ENCODE data around the gene POLR3B. TPM values are rescaled to one million over a fixed set of nuclear protein-coding genes. Genes with fewer than 3 reads are reported as not detected.

The POLR3B gene
- total RNA-seq, 2 donors from 2014 or later: 9.1 to 9.2 TPM

DNA sequence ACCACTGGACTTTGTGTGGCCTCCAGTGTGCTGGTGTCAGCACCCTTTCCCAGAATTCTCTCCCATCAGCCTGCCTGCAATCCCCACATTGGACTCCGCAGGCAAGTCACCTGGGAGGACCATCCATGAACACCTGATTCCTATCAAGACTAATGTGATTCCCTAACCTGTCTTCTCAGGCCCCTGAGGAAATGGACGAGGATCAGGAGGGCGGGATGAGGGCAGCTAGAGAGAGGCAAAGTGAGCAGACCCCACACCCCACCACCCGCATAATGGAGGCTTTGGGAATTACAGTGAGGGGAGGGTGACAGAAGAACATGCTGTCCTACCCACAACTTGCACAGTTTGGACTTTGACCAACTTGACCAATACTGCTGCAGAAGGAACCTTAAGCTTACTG lies 164.4 kb downstream of the POLR3B start:
- intact Hi-C loops (cut with DNase I): no loop called here
- TF ChIP-seq, protein P1, sequence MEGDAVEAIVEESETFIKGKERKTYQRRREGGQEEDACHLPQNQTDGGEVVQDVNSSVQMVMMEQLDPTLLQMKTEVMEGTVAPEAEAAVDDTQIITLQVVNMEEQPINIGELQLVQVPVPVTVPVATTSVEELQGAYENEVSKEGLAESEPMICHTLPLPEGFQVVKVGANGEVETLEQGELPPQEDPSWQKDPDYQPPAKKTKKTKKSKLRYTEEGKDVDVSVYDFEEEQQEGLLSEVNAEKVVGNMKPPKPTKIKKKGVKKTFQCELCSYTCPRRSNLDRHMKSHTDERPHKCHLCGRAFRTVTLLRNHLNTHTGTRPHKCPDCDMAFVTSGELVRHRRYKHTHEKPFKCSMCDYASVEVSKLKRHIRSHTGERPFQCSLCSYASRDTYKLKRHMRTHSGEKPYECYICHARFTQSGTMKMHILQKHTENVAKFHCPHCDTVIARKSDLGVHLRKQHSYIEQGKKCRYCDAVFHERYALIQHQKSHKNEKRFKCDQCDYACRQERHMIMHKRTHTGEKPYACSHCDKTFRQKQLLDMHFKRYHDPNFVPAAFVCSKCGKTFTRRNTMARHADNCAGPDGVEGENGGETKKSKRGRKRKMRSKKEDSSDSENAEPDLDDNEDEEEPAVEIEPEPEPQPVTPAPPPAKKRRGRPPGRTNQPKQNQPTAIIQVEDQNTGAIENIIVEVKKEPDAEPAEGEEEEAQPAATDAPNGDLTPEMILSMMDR (IDR thresholded peaks at IDR 0.05): no peak
- no peak for TF ChIP-seq POLR2A (IDR thresholded peaks at IDR 0.05)
- Histone ChIP-seq H3K4me1 (no peaks in the 10 kb centered on the region), H3K36me3 (replicated peaks in 1 of 2; ENCODE audit: insufficient read depth in 1 of 2, low read depth in 2 of 2) (no peaks in the 10 kb centered on the region), H3K9me3 (no peaks in the 10 kb centered on the region), H3K27ac (no peak overlapping the region), H3K27me3 (no peaks in the 10 kb centered on the region), H3K4me3 (no peak overlapping the region)
- WGBS, 2 donors: 76 to 91% methylated on average over 4 of the region's 4 CpGs
- ATAC-seq: no peak
- DNase-seq: no peak

DNA sequence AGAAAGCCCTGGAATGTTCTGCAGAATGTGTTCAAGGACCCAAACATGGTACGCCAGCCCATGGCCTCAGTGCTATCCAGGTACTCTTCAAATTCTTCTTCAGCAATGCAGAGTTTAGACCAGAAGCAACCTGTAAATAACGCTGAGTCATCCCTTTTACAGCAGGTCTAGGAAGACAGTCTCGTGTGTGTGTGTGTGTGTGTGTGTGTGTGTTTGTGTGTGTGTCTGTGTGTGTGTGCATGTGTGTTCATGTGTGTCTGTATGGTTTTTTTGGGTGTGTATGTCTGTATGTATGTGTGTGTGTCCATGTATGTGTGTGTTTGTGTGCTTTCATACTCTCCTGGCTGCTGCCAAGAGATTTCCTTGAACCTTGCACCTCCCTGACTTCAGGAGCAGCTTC lies 165.2 kb downstream of the POLR3B start:
- Histone ChIP-seq H3K9me3 (no peaks in the 10 kb centered on the region), H3K36me3 (replicated peaks in 1 of 2; ENCODE audit: insufficient read depth in 1 of 2, low read depth in 2 of 2) (no peaks in the 10 kb centered on the region), H3K27me3 (no peaks in the 10 kb centered on the region), H3K27ac (no peak overlapping the region), H3K4me3 (no peak overlapping the region), H3K4me1 (no peaks in the 10 kb centered on the region)
- ATAC-seq: no peak
- 73 to 90% methylated on average over 2 to 3 of the region's 3 CpGs for WGBS, 2 donors
- no peak for DNase-seq
- no peak for TF ChIP-seq POLR2A (IDR thresholded peaks at IDR 0.05)
- TF ChIP-seq, protein P1 (IDR thresholded peaks at IDR 0.05): no peak
- intact Hi-C loops (cut with DNase I): no loop called here

DNA sequence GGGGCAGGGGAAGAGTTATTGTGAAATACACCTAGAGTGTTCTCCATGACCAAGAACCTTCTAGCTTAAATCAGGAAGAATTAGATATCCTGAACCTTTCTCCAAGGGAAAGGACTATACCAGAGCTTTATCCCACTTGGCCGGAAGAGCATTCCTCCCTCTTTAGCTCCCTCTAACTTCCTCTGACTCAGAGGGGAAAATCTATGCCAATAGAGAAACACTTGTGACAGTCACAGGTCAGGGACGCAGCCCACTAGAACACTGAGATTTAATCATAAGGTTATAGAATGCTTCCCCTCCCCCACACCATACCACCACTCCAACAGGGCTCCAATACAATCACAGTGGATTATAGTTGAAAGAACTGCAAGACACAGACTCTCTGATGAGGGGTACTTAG lies 169.8 kb downstream of the POLR3B start:
- H3K4me3 ChIP-seq: no peak overlapping the region
- no peaks in the 10 kb centered on the region for H3K4me1 ChIP-seq
- ATAC-seq: no peak
- H3K9me3 ChIP-seq: no peaks in the 10 kb centered on the region
- no peak for DNase-seq
- intact Hi-C loops (cut with DNase I): no loop called here
- H3K27ac ChIP-seq: no peak overlapping the region
- TF ChIP-seq POLR2A (IDR thresholded peaks at IDR 0.05): no peak
- TF ChIP-seq, protein P1 (IDR thresholded peaks at IDR 0.05): no peak
- no peaks in the 10 kb centered on the region for H3K36me3 ChIP-seq (replicated peaks in 1 of 2; ENCODE audit: insufficient read depth in 1 of 2, low read depth in 2 of 2)
- WGBS, 2 donors: 53 to 64% methylated on average over 2 of the region's 2 CpGs
- no peaks in the 10 kb centered on the region for H3K27me3 ChIP-seq

DNA sequence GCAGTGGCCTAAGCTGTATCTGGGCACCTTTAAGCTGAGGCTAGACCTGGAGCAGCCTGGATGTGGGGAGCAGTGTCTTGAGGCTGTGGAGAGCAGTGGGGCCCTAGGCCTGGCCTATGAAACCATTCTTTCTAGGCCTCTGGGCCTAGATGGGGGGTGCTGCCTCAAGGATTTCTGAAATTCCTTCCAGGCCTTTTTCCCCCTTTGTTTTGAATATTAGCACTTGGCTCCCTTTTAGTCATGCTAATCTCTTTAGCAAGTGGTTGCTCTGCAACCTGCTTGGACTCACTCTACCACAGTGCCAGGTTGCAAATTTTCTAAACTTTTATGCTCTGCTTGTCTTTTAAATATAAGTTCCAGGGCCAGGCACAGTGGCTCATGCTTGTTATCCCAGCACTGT lies 183.7 kb downstream of the POLR3B start:
- Histone ChIP-seq H3K27me3 (no peaks in the 10 kb centered on the region), H3K4me1 (no peaks in the 10 kb centered on the region), H3K27ac (no peak overlapping the region), H3K36me3 (replicated peaks in 1 of 2; ENCODE audit: insufficient read depth in 1 of 2, low read depth in 2 of 2) (no peaks in the 10 kb centered on the region), H3K4me3 (no peak overlapping the region), H3K9me3 (no peaks in the 10 kb centered on the region)
- TF ChIP-seq, protein P1 (IDR thresholded peaks at IDR 0.05): no peak
- TF ChIP-seq POLR2A (IDR thresholded peaks at IDR 0.05): no peak
- DNase-seq: no peak
- no peak for ATAC-seq
- intact Hi-C loops (cut with DNase I): no loop called here

DNA sequence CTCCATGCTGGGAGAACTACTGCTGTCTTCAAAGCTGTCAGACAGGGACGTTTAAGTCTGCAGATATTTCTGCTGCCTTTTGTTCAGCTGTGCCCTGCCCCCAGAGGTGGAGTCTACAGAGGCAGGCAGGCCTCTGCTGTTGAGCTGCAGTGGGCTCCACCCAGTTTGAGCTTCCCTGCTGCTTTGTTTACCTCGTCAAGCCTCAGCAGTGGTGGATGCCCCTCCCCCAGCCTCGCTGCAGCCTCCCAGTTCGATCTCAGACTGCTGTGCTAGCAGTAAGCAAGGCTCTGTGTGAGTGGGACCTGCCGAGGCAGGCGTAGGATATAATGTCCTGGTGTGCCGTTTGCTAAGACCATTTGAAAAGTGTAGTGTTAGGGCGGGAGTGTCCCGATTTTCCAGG lies 193.9 kb downstream of the POLR3B start:
- intact Hi-C loops (cut with DNase I): no loop called here
- WGBS, 2 donors: 70 to 81% methylated on average over 8 to 9 of the region's 9 CpGs
- no peak for TF ChIP-seq POLR2A (IDR thresholded peaks at IDR 0.05)
- TF ChIP-seq, protein P1 (IDR thresholded peaks at IDR 0.05): no peak
- H3K4me3 ChIP-seq: no peak overlapping the region
- H3K27me3 ChIP-seq: no peaks in the 10 kb centered on the region
- H3K9me3 ChIP-seq: no peaks in the 10 kb centered on the region
- H3K27ac ChIP-seq: no peak overlapping the region
- H3K36me3 ChIP-seq (replicated peaks in 1 of 2; ENCODE audit: insufficient read depth in 1 of 2, low read depth in 2 of 2): no peaks in the 10 kb centered on the region
- no peak for ATAC-seq
- no peak for DNase-seq
- H3K4me1 ChIP-seq: no peaks in the 10 kb centered on the region
